HG02571 (cell line): Measurements from ENCODE around the gene EFEMP1.

Experiments
- ATAC-seq: cut with Tn5 transposase; IDR thresholded peaks from one replicate; pipeline ENCODE4 v1.9.1; 2021; ENCODE audit warnings: mild to moderate bottlenecking, moderate library complexity; ENCODE audit not compliant: unreplicated experiment

The EFEMP1 gene

GRCh38 chr2:55923091-55923981 lies at the start of gene EFEMP1:
Gene EFEMP1 (minus strand): TSS chr2:55923782. CDS start chr2:55922440, 1,342 bp downstream.
- no peak for ATAC-seq

GRCh38 chr2:55970500-55970899 lies 46.9 kb upstream of the EFEMP1 start:
- no peak for ATAC-seq

- no peak for ATAC-seq
Observed at GRCh38 chr2:55968941-55969340, 45.4 kb upstream of the EFEMP1 start.

GRCh38 chr2:55966401-55967118 lies 43.0 kb upstream of the EFEMP1 start:
- ATAC-seq: no peak

- no peak for ATAC-seq
Observed at GRCh38 chr2:55965966-55966365, 42.4 kb upstream of the EFEMP1 start.

GRCh38 chr2:55965276-55965675 lies 41.7 kb upstream of the EFEMP1 start:
- ATAC-seq: no peak

- no peak for ATAC-seq
Observed at GRCh38 chr2:55962915-55963314, 39.3 kb upstream of the EFEMP1 start.

- no peak for ATAC-seq
Observed at GRCh38 chr2:55961318-55961911, 37.8 kb upstream of the EFEMP1 start.

GRCh38 chr2:55958756-55959155 lies 35.2 kb upstream of the EFEMP1 start:
- no peak for ATAC-seq

- ATAC-seq: no peak
Observed at GRCh38 chr2:55957142-55957541, 33.6 kb upstream of the EFEMP1 start.

GRCh38 chr2:55954306-55955035 lies 30.9 kb upstream of the EFEMP1 start:
- ATAC-seq: no peak

GRCh38 chr2:55952415-55952814 lies 28.8 kb upstream of the EFEMP1 start:
- no peak for ATAC-seq

- no peak for ATAC-seq
Observed at GRCh38 chr2:55951533-55951932, 28.0 kb upstream of the EFEMP1 start.

GRCh38 chr2:55949613-55950012 lies 26.0 kb upstream of the EFEMP1 start:
- ATAC-seq: no peak

GRCh38 chr2:55949211-55949610 lies 25.6 kb upstream of the EFEMP1 start:
- ATAC-seq: no peak

GRCh38 chr2:55948176-55948923 lies 24.8 kb upstream of the EFEMP1 start:
- no peak for ATAC-seq

- ATAC-seq: no peak
Observed at GRCh38 chr2:55947752-55948151, 24.2 kb upstream of the EFEMP1 start.

GRCh38 chr2:55946793-55947192 lies 23.2 kb upstream of the EFEMP1 start:
- no peak for ATAC-seq

GRCh38 chr2:55943466-55943865 lies 19.9 kb upstream of the EFEMP1 start:
- ATAC-seq: no peak

GRCh38 chr2:55936351-55936750 lies 12.8 kb upstream of the EFEMP1 start:
- no peak for ATAC-seq
